Measurements from ENCODE around the gene MAGEB17.

MAGEB17 gene

GRCh38 chrX:16212436-16212835 is 45.2 kb downstream of the MAGEB17 start:
- peaks cover 37% of the 10 kb centered on the region for H3K4me1 ChIP-seq (ENCODE audit: control insufficient read depth, low read depth, low read length)
- H3K9ac ChIP-seq (ENCODE audit: low read length), result no peak overlapping the region
- H3K9me3 ChIP-seq (ENCODE audit: control insufficient read depth, low read depth, low read length), result no peaks in the 10 kb centered on the region
- no peak overlapping the region for H3K27ac ChIP-seq (ENCODE audit: low read length)
- H3K27me3 ChIP-seq (ENCODE audit: control insufficient read depth, insufficient read depth, low read length), result no peaks in the 10 kb centered on the region
- no peak overlapping the region for H3K4me3 ChIP-seq (ENCODE audit: low read length)
- H3K36me3 ChIP-seq (ENCODE audit: control insufficient read depth, low read depth, low read length), result no peaks in the 10 kb centered on the region

GRCh38 chrX:16213961-16214360 is 46.7 kb downstream of the MAGEB17 start:
- Histone ChIP-seq H3K4me1 (ENCODE audit: control insufficient read depth, low read depth, low read length) (peaks cover 32% of the 10 kb centered on the region), H3K9me3 (ENCODE audit: control insufficient read depth, low read depth, low read length) (no peaks in the 10 kb centered on the region), H3K4me3 (ENCODE audit: low read length) (no peak overlapping the region), H3K27me3 (ENCODE audit: control insufficient read depth, insufficient read depth, low read length) (no peaks in the 10 kb centered on the region), H3K27ac (ENCODE audit: low read length) (no peak overlapping the region), H3K9ac (ENCODE audit: low read length) (no peak overlapping the region), H3K36me3 (ENCODE audit: control insufficient read depth, low read depth, low read length) (no peaks in the 10 kb centered on the region)

- no peaks in the 10 kb centered on the region for H3K36me3 ChIP-seq (ENCODE audit: control insufficient read depth, low read depth, low read length)
- peak overlapping the region; percentile 29 for H3K4me3 ChIP-seq (ENCODE audit: low read length)
- H3K27me3 ChIP-seq (ENCODE audit: control insufficient read depth, insufficient read depth, low read length), result no peaks in the 10 kb centered on the region
- peaks cover 27% of the 10 kb centered on the region for H3K4me1 ChIP-seq (ENCODE audit: control insufficient read depth, low read depth, low read length)
- no peaks in the 10 kb centered on the region for H3K9me3 ChIP-seq (ENCODE audit: control insufficient read depth, low read depth, low read length)
- peak overlapping the region; percentile 90 for H3K27ac ChIP-seq (ENCODE audit: low read length)
- H3K9ac ChIP-seq (ENCODE audit: low read length), result no peak overlapping the region
These were observed 48.4 kb downstream of the MAGEB17 start for GRCh38 chrX:16215660-16216059.
